ENCODE measurements around the gene SARDH.

SARDH gene

GRCh38 chr9:133717113-133718031 lies 20.8 kb downstream of the SARDH start:
- Histone ChIP-seq H4K8ac (ENCODE audit: low read depth, low read length) (no peak overlapping the region), H3K27me3 (ENCODE audit: insufficient read depth, low read length) (no peaks in the 10 kb centered on the region), H4K91ac (ENCODE audit: low read depth, low read length) (peak overlapping the region; percentile 78), H3K4me2 (ENCODE audit: low read length) (no peak overlapping the region), H3K9ac (ENCODE audit: low read length) (no peak overlapping the region), H3K14ac (ENCODE audit: low read length) (peak overlapping the region; percentile 4), H3K23ac (ENCODE audit: low read length) (no peak overlapping the region), H4K12ac (ENCODE audit: low read depth, low read length) (no peak overlapping the region), H3K36me3 (ENCODE audit: control insufficient read depth in 1 of 2, insufficient read depth in 2 of 2, low read length in 2 of 2) (no peaks in the 10 kb centered on the region), H3K4me1 (ENCODE audit: control insufficient read depth in 1 of 2, insufficient read depth in 2 of 2, low read length in 2 of 2) (peaks cover 24 to 29% of the 10 kb centered on the region in 2 experiments), H2AFZ (ENCODE audit: insufficient read depth, low read length, poor library complexity) (no peak overlapping the region), H2BK12ac (ENCODE audit: low read length) (peak overlapping the region; percentile 11), H2BK5ac (ENCODE audit: low read depth, low read length, poor library complexity) (no peak overlapping the region), H2BK120ac (ENCODE audit: insufficient read depth, low read length, poor library complexity) (no peak overlapping the region), H3K18ac (ENCODE audit: low read length) (no peak overlapping the region), H3K79me1 (ENCODE audit: low read length) (peaks cover 22% of the 10 kb centered on the region), H3K79me2 (ENCODE audit: control insufficient read depth, insufficient read depth, low read length, poor library complexity) (peaks cover 2% of the 10 kb centered on the region), H2AK5ac (ENCODE audit: low read length) (peak overlapping the region; percentile 55), H3K4me3 (ENCODE audit: low read depth, low read length) (no peak overlapping the region), H3K4ac (ENCODE audit: low read depth, low read length) (no peak overlapping the region), H3K27ac (ENCODE audit: low read depth, low read length) (no peak overlapping the region), H3K9me3 (ENCODE audit: insufficient read depth, low read depth, low read length) (peaks cover 2% of the 10 kb centered on the region)
- WGBS (ENCODE audit: extremely low coverage, insufficient coverage, insufficient read length) = no CpG with 5 or more reads among the region's 20 CpGs
- no peak for DNase-seq

GRCh38 chr9:133716564-133717112 lies 21.5 kb downstream of the SARDH start:
- H3K36me3 ChIP-seq (ENCODE audit: control insufficient read depth in 1 of 2, insufficient read depth in 2 of 2, low read length in 2 of 2) = no peaks in the 10 kb centered on the region
- H2BK12ac ChIP-seq (ENCODE audit: low read length) = peak overlapping the region; percentile 62
- H3K4me1 ChIP-seq (ENCODE audit: control insufficient read depth in 1 of 2, insufficient read depth in 2 of 2, low read length in 2 of 2) = peaks cover 24 to 32% of the 10 kb centered on the region in 2 experiments
- no peak overlapping the region for H3K4me2 ChIP-seq (ENCODE audit: low read length)
- H3K79me1 ChIP-seq (ENCODE audit: low read length) = peaks cover 26% of the 10 kb centered on the region
- no peak overlapping the region for H4K12ac ChIP-seq (ENCODE audit: low read depth, low read length)
- no peak overlapping the region for H2AFZ ChIP-seq (ENCODE audit: insufficient read depth, low read length, poor library complexity)
- no peak overlapping the region for H3K23ac ChIP-seq (ENCODE audit: low read length)
- H3K18ac ChIP-seq (ENCODE audit: low read length) = no peak overlapping the region
- no peak overlapping the region for H4K8ac ChIP-seq (ENCODE audit: low read depth, low read length)
- H3K4me3 ChIP-seq (ENCODE audit: low read depth, low read length) = no peak overlapping the region
- H2BK120ac ChIP-seq (ENCODE audit: insufficient read depth, low read length, poor library complexity) = peak overlapping the region; percentile 65
- H2AK5ac ChIP-seq (ENCODE audit: low read length) = peak overlapping the region; percentile 44
- H3K27ac ChIP-seq (ENCODE audit: low read depth, low read length) = no peak overlapping the region
- no peak overlapping the region for H3K9ac ChIP-seq (ENCODE audit: low read length)
- no CpG with 5 or more reads among the region's 8 CpGs for WGBS (ENCODE audit: extremely low coverage, insufficient coverage, insufficient read length)
- H2BK5ac ChIP-seq (ENCODE audit: low read depth, low read length, poor library complexity) = no peak overlapping the region
- no peak overlapping the region for H3K4ac ChIP-seq (ENCODE audit: low read depth, low read length)
- no peak for DNase-seq
- H4K91ac ChIP-seq (ENCODE audit: low read depth, low read length) = peak overlapping the region; percentile 78
- H3K79me2 ChIP-seq (ENCODE audit: control insufficient read depth, insufficient read depth, low read length, poor library complexity) = peaks cover 2% of the 10 kb centered on the region
- peak overlapping the region; percentile 4 for H3K14ac ChIP-seq (ENCODE audit: low read length)
- H3K9me3 ChIP-seq (ENCODE audit: insufficient read depth, low read depth, low read length) = peaks cover 2% of the 10 kb centered on the region
- no peaks in the 10 kb centered on the region for H3K27me3 ChIP-seq (ENCODE audit: insufficient read depth, low read length)

GRCh38 chr9:133715866-133716563 lies 22.1 kb downstream of the SARDH start:
- peak overlapping the region; percentile 90 for H2BK12ac ChIP-seq (ENCODE audit: low read length)

GRCh38 chr9:133715295-133715865 lies 22.8 kb downstream of the SARDH start:
- Histone ChIP-seq H3K9ac (ENCODE audit: low read length) (no peak overlapping the region), H3K4me1 (ENCODE audit: control insufficient read depth in 1 of 2, insufficient read depth in 2 of 2, low read length in 2 of 2) (peaks cover 24 to 34% of the 10 kb centered on the region in 2 experiments), H3K4me2 (ENCODE audit: low read length) (peak overlapping the region; percentile 12), H2AFZ (ENCODE audit: insufficient read depth, low read length, poor library complexity) (peak overlapping the region; percentile 9), H3K18ac (ENCODE audit: low read length) (peak overlapping the region; percentile 43), H3K14ac (ENCODE audit: low read length) (peak overlapping the region; percentile 82), H3K9me3 (ENCODE audit: insufficient read depth, low read depth, low read length) (no peaks in the 10 kb centered on the region), H3K27ac (ENCODE audit: low read depth, low read length) (peak overlapping the region; percentile 43), H2BK5ac (ENCODE audit: low read depth, low read length, poor library complexity) (peak overlapping the region; percentile 50), H2BK120ac (ENCODE audit: insufficient read depth, low read length, poor library complexity) (peak overlapping the region; percentile 65), H3K36me3 (ENCODE audit: control insufficient read depth in 1 of 2, insufficient read depth in 2 of 2, low read length in 2 of 2) (no peaks in the 10 kb centered on the region), H4K12ac (ENCODE audit: low read depth, low read length) (no peak overlapping the region), H3K4me3 (ENCODE audit: low read depth, low read length) (no peak overlapping the region), H3K79me1 (ENCODE audit: low read length) (peaks cover 26% of the 10 kb centered on the region), H2AK5ac (ENCODE audit: low read length) (no peak overlapping the region), H3K23ac (ENCODE audit: low read length) (no peak overlapping the region), H3K4ac (ENCODE audit: low read depth, low read length) (peak overlapping the region; percentile 13), H4K91ac (ENCODE audit: low read depth, low read length) (peak overlapping the region; percentile 78), H3K27me3 (ENCODE audit: insufficient read depth, low read length) (no peaks in the 10 kb centered on the region), H3K79me2 (ENCODE audit: control insufficient read depth, insufficient read depth, low read length, poor library complexity) (peaks cover 2% of the 10 kb centered on the region), H4K8ac (ENCODE audit: low read depth, low read length) (peak overlapping the region; percentile 25), H2BK12ac (ENCODE audit: low read length) (peak overlapping the region; percentile 90)
- no CpG with 5 or more reads among the region's 23 CpGs for WGBS (ENCODE audit: extremely low coverage, insufficient coverage, insufficient read length)
- DNase-seq = peak in 1 of 2 donors; percentile 11

More at GRCh38 chr9:133715866-133716563, 22.1 kb downstream of the SARDH start:
- H2AFZ ChIP-seq (ENCODE audit: insufficient read depth, low read length, poor library complexity) = peak overlapping the region; percentile 11
- peak overlapping the region; percentile 43 for H3K27ac ChIP-seq (ENCODE audit: low read depth, low read length)
- H4K91ac ChIP-seq (ENCODE audit: low read depth, low read length) = peak overlapping the region; percentile 78
- H2AK5ac ChIP-seq (ENCODE audit: low read length) = peak overlapping the region; percentile 84
- peaks cover 2% of the 10 kb centered on the region for H3K79me2 ChIP-seq (ENCODE audit: control insufficient read depth, insufficient read depth, low read length, poor library complexity)
- H4K12ac ChIP-seq (ENCODE audit: low read depth, low read length) = no peak overlapping the region
- H3K36me3 ChIP-seq (ENCODE audit: control insufficient read depth in 1 of 2, insufficient read depth in 2 of 2, low read length in 2 of 2) = no peaks in the 10 kb centered on the region
- no peaks in the 10 kb centered on the region for H3K9me3 ChIP-seq (ENCODE audit: insufficient read depth, low read depth, low read length)
- no peaks in the 10 kb centered on the region for H3K27me3 ChIP-seq (ENCODE audit: insufficient read depth, low read length)
- H3K4me3 ChIP-seq (ENCODE audit: low read depth, low read length) = no peak overlapping the region
- H3K4ac ChIP-seq (ENCODE audit: low read depth, low read length) = peak overlapping the region; percentile 13
- H3K18ac ChIP-seq (ENCODE audit: low read length) = peak overlapping the region; percentile 63
- H2BK5ac ChIP-seq (ENCODE audit: low read depth, low read length, poor library complexity) = peak overlapping the region; percentile 50
- H3K4me2 ChIP-seq (ENCODE audit: low read length) = no peak overlapping the region
- peaks cover 24 to 34% of the 10 kb centered on the region in 2 experiments for H3K4me1 ChIP-seq (ENCODE audit: control insufficient read depth in 1 of 2, insufficient read depth in 2 of 2, low read length in 2 of 2)
- WGBS (ENCODE audit: extremely low coverage, insufficient coverage, insufficient read length) = no CpG with 5 or more reads among the region's 21 CpGs
- peak overlapping the region; percentile 65 for H2BK120ac ChIP-seq (ENCODE audit: insufficient read depth, low read length, poor library complexity)
- H4K8ac ChIP-seq (ENCODE audit: low read depth, low read length) = peak overlapping the region; percentile 51
- no peak for DNase-seq
- H3K9ac ChIP-seq (ENCODE audit: low read length) = no peak overlapping the region
- H3K23ac ChIP-seq (ENCODE audit: low read length) = no peak overlapping the region
- H3K79me1 ChIP-seq (ENCODE audit: low read length) = peaks cover 26% of the 10 kb centered on the region
- peak overlapping the region; percentile 82 for H3K14ac ChIP-seq (ENCODE audit: low read length)
